Measurements from ENCODE around the gene TEX48.

- TF ChIP-seq, protein P1, sequence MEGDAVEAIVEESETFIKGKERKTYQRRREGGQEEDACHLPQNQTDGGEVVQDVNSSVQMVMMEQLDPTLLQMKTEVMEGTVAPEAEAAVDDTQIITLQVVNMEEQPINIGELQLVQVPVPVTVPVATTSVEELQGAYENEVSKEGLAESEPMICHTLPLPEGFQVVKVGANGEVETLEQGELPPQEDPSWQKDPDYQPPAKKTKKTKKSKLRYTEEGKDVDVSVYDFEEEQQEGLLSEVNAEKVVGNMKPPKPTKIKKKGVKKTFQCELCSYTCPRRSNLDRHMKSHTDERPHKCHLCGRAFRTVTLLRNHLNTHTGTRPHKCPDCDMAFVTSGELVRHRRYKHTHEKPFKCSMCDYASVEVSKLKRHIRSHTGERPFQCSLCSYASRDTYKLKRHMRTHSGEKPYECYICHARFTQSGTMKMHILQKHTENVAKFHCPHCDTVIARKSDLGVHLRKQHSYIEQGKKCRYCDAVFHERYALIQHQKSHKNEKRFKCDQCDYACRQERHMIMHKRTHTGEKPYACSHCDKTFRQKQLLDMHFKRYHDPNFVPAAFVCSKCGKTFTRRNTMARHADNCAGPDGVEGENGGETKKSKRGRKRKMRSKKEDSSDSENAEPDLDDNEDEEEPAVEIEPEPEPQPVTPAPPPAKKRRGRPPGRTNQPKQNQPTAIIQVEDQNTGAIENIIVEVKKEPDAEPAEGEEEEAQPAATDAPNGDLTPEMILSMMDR (conservative IDR thresholded peaks at IDR 0.05; ENCODE audit: low read depth, low read length), result no peak
- TF ChIP-seq EZH2phosphoT487 (IDR thresholded peaks at IDR 0.05; ENCODE audit: borderline replicate concordance, low read length) (no peak), EZH2 (IDR thresholded peaks at IDR 0.05; ENCODE audit: low read length, unreplicated experiment) (no peak)
Observed at GRCh38 chr9:114668146-114668545, 13.8 kb downstream of the TEX48 start.

Data from PC-3 (cell line).